NOMO-1 treated with dmso at 0.1 percent for 144 hours (cell line): ENCODE measurements around the gene GABRD.
"Not testable (repeated sequence)": the region's sequence is repeated elsewhere in the genome, so short reads cannot be mapped to it uniquely, and the experiment has no call there.

Experiments
- DNase-seq: peaks from one replicate; lab custom pipeline; 2025; ENCODE audit not compliant: unreplicated experiment; lab: John Stamatoyannopoulos, UW

The GABRD gene, protein sequence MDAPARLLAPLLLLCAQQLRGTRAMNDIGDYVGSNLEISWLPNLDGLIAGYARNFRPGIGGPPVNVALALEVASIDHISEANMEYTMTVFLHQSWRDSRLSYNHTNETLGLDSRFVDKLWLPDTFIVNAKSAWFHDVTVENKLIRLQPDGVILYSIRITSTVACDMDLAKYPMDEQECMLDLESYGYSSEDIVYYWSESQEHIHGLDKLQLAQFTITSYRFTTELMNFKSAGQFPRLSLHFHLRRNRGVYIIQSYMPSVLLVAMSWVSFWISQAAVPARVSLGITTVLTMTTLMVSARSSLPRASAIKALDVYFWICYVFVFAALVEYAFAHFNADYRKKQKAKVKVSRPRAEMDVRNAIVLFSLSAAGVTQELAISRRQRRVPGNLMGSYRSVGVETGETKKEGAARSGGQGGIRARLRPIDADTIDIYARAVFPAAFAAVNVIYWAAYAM

DNA sequence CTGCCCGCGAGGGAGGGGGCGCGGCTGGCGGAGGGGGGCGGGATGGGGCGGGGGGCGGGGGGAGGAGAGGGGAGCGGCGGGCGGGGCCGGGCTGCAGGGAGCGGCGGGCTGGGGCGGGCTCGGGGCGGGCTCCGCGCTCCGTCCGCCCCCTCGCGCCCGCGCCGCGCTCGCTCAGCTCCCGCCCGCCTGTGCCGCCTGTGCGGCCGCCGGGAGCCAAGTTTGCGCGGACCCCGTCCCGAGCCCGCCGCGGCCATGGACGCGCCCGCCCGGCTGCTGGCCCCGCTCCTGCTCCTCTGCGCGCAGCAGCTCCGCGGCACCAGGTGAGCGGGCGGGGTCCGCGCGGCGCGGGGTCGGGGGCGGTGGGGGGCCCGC lies at the start of gene GABRD:
Gene GABRD, plus strand, starts transcription at position 174 of the 372 bp plus-strand sequence. Its CDS starts 79 bp downstream, at position 253.
- no peak for DNase-seq

DNA sequence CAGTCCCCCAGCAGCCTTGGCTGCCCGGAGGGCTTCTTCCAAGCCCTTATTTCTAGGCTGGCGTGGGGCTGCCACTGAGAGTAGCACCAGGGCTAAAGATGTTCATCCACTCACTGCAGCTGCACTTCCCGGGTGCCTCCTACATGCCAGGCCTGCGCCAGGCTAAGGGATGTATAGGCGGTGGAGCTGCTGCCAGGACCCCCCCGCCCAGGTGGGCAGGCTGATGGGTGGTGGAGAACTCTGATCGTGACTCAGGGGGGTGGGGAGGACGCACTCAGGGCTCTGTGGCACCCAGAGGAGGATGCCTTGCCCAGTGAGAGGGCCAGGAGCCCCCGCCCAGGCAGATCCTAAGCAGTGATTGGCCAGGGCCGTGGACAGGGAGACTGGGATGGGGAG lies 49.6 kb upstream of the GABRD start:
- DNase-seq = no peak

DNA sequence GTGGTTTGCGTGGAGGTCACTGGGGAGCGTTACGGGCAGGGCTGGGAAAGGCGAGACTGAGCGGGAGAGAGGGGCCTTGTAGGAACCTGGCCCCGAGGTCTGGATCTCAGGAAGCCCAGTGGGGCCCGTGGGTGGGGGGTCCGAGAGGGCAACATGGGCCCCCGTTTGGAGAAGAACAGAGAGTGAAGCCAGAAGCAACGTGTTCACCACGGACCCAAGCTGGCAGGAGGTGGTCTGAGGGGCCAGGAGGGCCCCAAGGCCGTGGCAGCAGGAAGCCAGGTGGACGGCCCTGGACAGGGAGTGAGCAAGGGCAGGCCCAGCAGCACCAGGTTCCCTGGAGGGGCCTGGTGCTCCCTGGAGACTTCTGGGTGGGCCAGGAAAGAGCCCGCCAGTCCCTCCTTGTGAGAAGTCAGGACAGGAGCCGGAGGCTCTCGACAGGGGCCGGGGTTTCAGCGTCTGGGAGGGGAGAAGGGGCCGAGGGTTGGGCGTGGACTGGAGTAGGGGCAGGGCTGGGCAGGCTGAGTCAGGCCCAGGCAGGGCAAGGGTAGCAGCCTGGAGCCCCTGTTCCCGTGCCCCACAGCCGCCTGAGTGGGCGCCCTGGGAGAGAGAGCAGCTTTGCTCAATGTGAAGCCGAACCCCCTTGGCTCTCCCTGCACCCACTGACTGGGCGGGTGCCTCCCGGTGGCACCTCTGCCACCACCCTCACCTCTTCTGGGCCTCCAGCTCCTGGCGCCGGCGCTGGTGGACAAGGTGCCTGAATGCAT lies 49.0 kb upstream of the GABRD start:
- DNase-seq = no peak

DNA sequence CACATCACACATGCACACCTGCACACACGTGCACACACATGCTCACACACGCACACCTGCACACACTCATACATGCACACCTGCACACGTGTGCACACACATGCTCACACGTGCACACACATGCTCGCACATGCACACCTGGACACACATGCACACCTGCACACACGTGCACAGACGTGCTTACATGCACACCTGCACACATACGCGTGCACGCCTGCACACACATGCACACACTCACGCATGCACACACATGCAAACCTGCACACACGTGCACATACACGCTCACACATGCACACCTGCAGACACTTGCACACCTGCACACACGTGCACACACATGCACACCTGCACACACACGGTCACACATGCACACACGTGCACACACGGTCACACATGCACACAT lies 48.1 kb upstream of the GABRD start:
- no peak for DNase-seq

DNA sequence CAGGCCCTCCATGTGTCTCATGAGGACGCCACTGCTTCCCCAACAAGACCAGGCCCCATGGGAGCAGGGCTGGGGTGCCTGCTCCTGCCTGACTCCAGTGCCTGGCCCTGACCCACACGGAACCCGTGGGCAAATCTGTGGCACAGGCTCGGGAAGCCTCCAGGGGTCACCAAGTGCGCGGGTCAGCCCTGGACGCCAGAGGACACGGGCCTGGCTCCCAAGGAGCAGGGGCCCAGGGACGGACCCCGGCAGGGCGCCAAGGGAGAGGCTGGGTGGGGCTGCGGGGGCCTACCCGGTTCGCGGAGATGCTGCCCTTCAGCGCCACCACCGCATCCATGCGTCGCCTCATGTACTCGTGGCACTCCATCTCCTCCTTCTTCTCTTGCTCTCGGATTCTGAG lies 47.5 kb upstream of the GABRD start:
- no peak for DNase-seq

DNA sequence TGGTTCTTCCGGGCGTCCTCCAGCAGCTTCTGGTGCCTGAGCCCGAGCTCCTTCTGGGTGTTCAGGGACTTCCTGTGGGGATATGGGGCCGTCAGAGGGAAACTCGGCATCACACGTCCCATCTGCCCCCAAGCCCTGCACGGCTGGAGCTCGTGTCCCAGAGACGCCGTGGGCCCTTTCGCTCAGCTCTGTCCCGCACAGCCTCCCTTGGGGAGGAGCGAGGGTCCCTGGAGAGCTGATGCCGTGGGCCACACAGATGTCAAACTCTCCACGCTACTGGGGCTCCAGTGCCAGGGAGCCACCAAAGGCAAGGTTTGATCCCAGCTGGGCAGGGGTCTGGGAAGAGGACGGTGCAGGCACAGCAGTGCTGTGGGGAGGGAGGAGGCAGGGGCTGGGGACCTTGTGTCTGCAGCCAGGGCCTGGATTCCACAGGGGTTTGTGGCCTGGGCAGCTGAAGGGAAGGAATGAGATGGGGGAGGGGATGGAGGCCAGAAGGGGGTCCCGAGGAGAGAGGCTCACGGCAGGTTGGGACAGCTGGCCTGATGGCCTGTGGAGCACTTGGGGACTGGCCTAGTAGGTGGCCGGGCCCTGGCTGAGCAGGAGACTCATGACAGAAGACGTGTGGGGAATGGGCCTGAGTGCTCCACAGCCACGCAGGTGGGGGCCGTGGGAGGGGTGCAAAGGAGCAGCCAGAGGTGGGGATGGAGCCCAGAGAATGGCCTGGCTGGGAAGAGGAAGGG lies 46.0 kb upstream of the GABRD start:
- DNase-seq = no peak

DNA sequence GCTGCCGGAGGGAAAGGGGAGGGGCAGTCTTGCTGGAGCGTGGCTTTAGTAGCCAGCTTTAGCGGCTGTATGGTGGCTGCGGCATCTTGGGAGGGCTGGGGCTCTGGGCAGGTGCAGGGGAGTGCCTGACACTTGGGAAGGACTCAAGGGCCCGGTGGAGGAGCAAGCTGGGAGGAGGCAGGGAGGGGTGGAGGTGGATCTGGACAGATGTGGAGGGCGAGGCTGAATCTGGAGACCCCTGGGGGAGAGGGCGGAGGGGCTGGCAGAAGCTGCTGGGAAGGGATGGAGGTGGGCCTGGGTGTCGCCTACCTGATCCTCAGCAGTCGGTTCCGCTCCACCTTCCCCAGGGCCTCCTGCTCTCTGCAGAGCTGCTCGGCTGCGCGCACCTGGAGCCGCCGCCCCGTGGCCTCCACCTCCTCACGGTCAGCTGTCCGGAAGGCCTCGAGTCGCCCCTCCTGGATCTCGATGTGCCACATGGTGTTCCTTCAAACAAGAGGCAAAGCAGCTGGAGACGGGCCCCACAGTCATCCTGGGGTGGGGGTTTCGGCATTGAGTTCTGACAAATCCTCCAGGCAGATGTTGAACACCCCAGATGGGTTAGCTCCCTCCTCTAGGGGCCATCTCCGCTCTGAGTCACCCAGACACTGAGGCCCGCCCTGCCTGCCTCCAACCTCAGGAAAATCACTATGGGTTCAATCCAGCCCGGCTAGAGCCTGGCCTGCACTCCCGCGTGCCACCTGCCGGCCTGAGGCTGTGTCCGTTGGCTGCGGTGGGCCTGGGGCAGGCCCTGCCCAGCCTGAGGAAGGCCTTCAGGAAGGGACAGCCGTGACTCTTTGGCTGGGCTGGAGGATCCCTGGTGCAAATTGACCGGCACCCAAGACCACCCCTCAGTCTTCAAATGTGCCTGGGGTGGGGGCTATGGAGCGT lies 45.2 kb upstream of the GABRD start:
- no peak for DNase-seq

DNA sequence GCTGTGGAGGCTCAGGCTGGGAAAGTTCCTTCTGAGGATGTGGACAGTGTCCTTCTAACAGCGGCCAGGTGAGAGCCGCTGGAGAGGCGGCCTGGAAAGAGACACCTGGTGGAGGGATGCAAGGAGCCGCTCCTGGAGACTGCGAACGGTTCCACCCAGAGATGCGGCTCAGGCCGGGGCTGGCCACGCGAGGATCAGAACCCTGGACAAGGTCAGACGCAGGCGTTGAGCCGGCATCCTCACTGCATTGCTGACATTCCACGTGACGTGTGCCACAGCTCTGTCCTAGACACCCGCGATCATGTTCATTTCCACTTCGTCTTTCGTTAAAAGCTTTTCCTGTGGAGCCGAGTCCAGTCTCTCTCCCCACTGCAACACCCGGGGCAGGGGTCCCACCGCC lies 44.3 kb upstream of the GABRD start:
- no peak for DNase-seq

DNA sequence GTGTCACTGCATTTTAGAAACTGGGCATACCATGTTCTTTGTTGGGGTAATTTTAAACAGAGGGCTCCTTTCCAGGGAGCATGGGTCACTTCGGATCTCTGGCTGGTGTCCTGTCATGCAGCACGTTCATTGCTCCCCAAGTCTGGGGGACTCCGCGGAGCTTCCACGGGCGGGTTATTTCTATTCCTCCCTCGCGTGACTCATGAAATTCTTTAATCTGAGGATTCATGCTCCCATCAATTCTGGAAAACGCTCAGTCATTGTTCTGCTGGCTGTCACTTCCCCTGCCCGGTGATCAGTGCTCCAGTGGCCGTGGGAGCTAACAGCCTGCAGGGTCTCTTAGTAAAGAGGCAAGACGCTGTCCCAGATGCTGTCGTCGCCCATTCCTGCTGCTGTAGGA lies 43.6 kb upstream of the GABRD start:
- no peak for DNase-seq

DNA sequence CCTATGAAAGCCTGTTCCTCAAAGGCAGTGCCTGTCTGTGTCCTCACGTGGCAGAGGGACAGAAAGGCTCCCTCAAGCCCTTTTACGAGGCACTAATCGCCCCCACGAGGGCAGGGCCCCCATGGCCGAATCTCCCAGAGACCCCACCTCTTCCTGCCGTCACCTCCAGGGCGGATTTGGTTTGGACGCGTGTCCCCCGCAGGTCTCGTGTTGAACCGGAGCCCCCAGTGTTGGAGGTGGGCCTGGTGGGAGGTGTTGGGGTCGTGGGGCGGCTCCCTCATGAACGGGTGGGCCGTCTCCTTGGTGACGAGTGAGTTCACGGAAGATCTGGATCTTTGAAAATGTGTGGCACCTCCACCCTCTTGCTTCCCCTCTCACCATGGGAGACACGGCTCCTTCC lies 43.1 kb upstream of the GABRD start:
- DNase-seq = no peak

DNA sequence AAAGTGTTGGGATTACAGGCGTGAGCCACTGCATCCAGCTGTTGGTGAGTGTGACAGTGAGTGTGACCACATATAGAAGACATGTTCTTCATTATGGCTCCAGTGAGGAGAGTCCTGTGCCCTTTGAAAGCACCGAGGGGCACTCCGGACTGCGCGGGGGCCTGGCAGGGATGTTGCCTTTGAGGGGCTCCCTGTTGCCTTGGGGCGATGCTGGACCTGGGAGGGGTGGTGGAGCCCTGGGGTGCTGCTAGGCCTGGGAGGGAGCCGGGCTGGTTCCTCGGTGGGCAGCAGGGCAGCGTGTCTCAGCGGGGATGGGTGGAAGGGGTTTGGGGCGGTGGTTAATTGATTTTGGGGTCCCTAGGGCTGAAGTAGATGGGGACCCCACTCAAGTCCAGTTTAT lies 41.0 kb upstream of the GABRD start:
- no peak for DNase-seq

DNA sequence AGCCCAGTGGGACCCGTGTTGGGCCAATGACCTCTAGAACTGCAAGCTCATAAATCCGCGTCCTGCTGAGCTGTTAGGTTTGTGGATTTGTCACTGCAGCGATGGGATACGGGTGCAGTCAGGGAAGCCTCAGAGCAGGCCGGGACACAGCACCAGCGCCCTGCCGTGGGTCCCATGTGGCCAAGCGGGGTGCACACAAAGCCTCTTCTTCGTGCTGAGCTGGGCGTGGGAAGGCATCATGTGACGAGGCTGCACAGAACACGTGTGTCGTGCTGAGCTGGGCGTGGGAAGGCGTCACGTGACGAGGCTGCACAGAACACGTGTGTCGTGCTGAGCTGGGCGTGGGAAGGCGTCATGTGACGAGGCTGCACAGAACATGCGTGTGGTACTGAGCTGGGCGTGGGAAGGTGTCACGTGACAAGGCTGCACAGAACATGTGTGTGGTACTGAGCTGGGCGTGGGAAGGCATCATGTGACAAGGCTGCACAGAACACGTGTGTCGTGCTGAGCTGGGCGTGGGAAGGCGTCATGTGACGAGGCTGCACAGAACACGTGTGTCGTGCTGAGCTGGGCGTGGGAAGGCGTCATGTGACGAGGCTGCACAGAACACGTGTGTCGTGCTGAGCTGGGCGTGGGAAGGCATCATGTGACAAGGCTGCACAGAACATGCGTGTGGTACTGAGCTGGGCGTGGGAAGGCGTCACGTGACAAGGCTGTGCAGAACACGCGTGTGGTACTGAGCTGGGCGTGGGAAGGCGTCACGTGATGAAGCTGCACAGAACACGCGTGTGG lies 40.3 kb upstream of the GABRD start:
- not testable (repeated sequence) for DNase-seq

DNA sequence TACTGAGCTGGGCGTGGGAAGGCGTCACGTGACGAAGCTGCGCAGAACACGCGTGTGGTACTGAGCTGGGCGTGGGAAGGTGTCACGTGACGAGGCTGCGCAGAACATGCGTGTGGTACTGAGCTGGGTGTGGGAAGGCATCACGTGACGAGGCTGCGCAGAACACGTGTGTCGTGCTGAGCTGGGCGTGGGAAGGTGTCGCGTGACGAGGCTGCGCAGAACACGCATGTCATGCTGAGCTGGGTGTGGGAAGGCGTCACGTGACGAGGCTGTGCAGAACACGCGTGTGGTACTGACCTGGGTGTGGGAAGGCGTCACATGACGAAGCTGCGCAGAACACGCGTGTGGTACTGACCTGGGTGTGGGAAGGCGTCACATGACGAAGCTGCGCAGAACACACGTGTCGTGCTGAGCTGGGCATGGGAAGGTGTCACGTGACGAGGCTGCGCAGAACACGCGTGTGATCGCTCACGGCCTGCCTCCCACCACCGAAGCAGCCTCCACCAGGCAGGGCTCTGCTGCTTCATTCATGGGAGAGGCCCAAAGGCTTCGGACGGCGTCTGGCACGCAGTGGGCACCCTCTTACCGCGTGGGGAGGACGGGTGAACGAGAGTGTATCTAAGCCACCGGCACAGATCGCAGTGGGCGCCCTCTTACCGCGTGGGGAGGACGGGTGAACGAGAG lies 39.5 kb upstream of the GABRD start:
- DNase-seq = no peak

DNA sequence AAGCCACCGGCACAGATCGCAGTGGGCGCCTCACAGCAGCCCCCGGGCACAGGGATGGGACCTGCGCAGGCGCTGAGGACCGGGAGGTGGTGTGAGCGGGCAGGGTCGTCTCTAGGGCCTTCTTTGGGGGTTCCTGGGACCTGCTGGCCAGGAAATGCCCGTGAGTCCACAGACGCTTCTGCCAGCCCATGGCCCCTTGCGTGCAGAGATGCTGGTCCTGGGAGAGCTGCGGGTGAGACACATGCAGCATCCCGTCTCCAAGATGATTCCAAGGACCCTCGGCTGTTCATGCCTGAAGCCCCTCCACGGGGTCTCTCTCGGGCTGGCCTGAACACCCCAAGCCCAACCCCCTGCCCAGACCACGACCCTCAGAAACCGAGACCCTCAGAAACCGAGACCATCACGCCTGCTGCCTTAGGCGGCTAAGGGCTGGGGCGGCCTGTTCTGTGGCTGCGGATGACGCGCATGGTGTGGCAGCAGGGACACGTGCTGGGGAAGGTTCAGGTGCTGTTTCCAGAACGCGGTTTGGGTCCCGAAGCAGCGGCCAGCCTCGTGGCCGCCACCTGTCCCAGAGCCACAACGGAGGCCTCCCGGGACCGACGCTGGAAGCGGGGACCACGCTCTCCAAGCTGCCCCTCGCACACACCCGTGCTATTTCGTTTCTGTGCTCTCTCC lies 38.5 kb upstream of the GABRD start:
- DNase-seq = no peak

DNA sequence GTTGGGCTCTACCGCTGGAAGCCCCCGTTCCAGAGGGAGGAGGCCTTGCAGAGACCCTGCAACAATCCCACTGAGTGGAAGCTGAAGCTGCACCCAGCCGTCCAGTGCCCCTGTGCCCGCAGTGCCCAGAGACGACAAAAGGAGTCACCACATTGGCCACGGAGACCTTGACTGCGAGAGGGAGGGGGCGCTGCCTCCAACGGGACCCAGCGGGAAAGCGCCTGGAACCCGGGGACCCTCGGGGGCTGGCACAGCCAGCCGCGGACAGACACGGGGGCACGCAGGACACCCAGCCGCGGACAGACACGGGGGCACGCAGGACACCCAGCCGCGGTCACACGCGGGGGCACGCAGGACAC lies 38.0 kb upstream of the GABRD start:
- no peak for DNase-seq

DNA sequence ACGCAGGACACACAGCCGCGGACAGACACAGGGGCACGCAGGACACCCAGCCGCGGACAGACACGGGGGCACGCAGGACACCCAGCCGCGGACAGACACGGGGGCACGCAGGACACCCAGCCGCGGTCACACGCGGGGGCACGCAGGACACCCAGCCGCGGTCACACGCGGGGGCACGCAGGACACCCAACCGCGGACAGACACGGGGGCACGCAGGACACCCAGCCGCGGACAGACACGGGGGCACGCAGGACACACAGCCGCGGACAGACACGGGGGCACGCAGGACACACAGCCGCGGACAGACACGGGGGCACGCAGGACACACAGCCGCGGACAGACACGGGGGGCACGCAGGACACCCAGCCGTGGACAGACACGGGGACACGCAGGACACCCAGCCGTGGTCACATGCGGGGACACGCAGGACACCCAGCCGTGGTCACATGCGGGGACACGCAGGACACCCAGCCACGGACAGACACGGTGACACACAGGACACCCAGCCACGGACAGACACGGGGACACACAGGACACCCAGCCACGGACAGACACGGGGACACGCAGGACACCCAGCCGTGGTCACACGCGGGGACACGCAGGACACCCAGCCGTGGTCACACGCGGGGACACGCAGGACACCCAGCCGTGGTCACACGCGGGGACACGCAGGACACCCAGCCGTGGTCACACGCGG lies 37.4 kb upstream of the GABRD start:
- not testable (repeated sequence) for DNase-seq

DNA sequence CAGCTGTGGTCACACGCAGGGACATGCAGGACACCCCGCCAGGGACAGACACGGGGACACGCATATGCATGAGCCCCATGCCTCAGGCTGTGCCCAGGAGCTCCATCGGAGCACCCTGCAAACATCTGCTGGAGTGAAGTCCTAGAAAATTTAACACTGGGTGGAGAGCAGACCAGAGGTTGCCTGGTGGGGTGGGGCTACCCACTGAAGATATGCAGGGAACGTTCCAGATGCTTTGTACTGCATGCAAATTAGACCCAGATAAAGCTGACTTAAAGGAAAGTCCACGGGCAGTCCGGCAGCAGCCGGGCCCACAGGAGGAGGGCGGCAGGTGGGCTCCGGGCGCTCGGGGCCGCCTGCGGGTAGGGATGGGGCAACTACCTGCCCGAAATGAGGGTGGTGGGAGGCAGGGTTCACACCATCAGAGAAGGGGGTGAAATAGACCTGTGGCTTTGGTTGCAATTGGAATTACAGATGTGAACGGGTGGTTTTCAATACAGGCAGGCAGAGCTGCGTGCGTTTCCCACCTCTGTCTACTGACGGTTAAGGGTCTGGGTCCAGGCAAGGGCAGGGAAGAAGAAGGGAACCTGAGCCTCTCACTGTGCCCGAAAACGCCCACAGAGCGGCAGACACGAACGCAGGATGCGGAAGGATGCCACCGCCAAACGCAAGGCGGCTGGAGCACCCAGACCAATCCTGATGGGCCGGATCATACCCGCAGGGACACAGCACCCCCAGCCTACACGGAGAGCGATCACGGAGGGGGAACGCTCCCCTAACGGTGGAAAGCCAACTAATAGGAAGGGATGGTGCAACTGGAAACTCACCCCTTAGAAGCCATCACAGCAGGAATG lies 36.5 kb upstream of the GABRD start:
- DNase-seq = no peak
